Activated CD4-positive, alpha-beta T cell treated with anti-CD3 and anti-CD28 coated beads, Interleukin-2, Interleukin-6, amounts not matched to agents 100 ng/mL and 50 ng/mL, durations not matched to agents 16 hours and 8 hours (primary cell): ENCODE measurements around the gene SQSTM1.
"Not testable (repeated sequence)": the region's sequence is repeated elsewhere in the genome, so short reads cannot be mapped to it uniquely, and the experiment has no call there.

ENCODE experiments used
- DNase-seq: peaks from one replicate; pipeline ENCODE4 v3.0.0-alpha.2; 2020

Gene SQSTM1

GRCh38 chr5:179860301-179860700, 39.6 kb downstream of the SQSTM1 start:
- no peak for DNase-seq

GRCh38 chr5:179862296-179862695, 41.6 kb downstream of the SQSTM1 start:
- no peak for DNase-seq

DNA sequence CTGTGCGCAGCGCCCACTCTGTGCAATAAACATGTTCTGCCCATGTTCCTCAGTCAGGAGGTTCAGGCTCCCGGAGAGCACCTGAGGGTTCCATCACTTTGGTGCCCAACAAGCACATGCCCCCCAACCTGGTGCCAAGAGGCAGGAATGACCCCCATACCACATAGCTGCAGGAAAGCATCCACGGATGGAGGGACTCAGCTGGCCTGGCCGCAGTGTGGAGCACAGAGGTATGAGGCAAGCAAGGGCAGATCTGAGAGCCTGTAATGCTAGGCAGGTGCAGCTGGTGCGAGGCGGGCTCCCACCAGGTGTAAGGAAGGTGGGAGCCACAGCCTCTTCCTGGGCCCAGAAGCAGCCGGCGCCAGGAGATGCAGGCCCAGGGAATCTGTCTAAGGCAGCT, 42.2 kb downstream of the SQSTM1 start:
- DNase-seq: no peak

DNA sequence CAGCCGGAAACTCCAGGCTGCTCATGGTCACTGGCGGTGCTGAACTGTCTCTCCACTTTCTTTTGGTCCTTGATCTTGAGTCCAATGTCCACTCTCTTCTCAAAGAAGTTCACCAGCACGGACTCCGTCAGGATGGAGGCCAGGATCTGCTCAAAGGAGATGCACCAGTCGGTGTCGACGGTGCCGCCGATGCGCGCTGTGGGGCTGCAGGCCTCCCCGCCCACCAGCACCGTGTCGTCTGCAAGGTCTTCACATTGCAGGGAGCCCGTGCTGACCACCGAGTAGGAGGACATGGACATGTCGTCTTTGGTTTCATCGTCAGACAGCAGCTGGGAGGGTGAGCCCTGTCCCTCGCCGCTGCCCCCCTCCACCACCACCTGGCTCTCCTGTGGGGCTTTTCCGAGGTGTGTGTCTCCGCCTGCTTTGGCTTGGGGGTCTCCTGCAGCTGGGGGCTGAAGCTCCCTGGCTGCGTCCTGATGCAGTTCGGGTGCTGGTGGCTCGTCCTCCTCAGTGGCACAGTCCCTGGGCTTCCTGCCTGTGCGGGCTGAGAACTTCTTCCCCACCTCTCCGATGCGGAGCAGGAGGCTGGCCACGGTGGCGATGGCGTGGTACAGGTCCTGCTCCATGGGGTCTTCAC, 42.9 kb downstream of the SQSTM1 start:
- DNase-seq: no peak

- no peak for DNase-seq
Observed at GRCh38 chr5:179864686-179865085, 44.0 kb downstream of the SQSTM1 start.

GRCh38 chr5:179865491-179866240, 45.0 kb downstream of the SQSTM1 start:
- no peak for DNase-seq

GRCh38 chr5:179866241-179867078, 45.8 kb downstream of the SQSTM1 start:
- DNase-seq: peak; percentile 54

DNA sequence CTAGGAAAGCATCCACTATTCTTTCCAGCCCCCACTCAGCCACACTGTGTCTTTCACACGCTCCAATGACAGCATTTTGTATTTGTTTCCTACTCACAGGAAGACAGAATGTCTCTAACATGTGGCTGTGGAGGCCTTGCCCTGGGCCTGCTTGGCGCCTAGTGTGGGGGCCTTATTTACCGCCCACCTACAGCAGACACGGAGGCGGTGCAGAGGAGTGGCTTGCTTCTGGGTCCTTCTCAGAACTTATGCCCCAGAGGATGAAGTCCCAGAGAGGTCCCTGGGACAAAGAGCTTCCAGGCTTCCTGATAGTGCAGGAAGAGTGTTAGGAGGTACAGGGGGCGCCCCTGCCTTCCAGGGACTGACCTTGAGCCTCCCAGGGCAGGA, 46.4 kb downstream of the SQSTM1 start:
- DNase-seq: no peak

- no peak for DNase-seq
Observed at GRCh38 chr5:179867476-179867875, 46.8 kb downstream of the SQSTM1 start.

DNA sequence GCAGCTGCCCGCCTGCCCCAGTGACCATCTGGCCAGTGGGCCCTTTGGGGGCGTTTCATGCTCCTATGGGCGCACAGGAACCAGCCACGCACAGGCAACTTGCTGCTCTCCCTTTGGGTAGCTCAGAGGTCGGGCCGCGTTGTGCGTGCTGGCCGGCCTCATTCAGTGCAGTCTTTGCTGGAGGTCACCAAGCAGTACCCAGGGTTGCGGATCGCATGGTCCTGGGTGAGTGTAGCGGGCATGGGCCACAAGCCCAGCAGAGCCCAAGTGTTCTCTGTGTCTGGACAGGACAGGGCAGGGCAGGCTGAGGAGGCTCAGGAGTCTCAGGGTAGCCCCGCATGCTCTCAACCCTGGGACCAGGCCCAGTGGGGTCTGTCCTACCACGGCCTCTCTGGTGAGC, 47.8 kb downstream of the SQSTM1 start:
- no peak for DNase-seq

GRCh38 chr5:179869101-179869500, 48.4 kb downstream of the SQSTM1 start:
- DNase-seq: no peak

GRCh38 chr5:179869641-179870402, 49.1 kb downstream of the SQSTM1 start:
- no peak for DNase-seq

GRCh38 chr5:179870403-179870903, 49.7 kb downstream of the SQSTM1 start:
- no peak for DNase-seq

- no peak for DNase-seq
Observed at GRCh38 chr5:179870952-179871351, 50.2 kb downstream of the SQSTM1 start.

DNA sequence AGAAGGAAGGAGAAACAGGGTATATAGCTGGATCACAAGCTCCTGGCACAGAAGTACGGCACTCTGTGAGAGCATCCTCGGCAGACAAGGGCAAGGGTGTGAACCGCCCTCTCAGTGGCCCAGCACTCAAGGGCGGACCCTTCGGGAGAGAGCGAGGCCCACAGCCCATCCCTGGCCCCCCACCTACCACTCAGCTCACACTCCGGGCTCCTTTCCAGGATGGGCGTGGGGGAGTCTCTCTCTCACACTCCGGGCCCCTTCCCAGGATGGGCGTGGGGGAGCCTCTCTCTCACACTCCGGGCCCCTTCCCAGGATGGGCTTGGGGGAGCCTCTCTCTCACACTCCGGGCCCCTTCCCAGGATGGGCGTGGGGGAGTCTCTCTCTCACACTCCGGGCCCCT, 50.8 kb downstream of the SQSTM1 start:
- not testable (repeated sequence) for DNase-seq

DNA sequence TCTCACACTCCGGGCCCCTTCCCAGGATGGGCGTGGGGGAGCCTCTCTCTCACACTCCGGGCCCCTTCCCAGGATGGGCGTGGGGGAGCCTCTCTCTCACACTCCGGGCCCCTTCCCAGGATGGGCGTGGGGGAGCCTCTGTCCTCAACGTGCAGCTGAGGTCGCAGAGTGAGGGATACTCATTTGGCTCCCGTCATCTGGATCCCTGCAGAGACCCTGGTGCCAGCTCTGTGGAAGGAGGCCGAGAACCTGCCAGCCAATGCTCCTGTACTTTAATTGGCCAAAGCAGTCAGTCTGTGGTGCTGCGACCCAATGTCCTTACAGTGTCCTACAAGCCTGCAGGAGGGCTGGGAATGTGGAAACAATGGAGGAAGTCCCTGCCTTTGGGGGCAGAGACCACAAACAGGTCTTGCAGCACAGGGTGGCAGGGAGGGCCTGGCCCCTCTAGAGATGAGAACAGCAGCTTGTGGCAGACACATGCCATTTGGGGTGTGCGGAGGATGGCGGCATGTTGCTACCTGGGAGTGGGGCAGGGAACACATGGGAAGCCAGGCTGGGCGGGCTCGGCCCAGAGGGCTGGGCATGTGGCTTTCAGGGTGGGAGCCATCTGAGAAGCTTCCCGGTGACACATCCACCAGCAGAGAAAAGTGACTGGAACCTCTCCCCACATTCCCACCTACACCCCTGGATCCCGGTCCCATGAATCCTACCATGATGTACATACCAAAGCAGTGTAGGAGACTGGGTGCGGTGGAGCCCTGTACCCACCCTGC, 51.5 kb downstream of the SQSTM1 start:
- DNase-seq: no peak

DNA sequence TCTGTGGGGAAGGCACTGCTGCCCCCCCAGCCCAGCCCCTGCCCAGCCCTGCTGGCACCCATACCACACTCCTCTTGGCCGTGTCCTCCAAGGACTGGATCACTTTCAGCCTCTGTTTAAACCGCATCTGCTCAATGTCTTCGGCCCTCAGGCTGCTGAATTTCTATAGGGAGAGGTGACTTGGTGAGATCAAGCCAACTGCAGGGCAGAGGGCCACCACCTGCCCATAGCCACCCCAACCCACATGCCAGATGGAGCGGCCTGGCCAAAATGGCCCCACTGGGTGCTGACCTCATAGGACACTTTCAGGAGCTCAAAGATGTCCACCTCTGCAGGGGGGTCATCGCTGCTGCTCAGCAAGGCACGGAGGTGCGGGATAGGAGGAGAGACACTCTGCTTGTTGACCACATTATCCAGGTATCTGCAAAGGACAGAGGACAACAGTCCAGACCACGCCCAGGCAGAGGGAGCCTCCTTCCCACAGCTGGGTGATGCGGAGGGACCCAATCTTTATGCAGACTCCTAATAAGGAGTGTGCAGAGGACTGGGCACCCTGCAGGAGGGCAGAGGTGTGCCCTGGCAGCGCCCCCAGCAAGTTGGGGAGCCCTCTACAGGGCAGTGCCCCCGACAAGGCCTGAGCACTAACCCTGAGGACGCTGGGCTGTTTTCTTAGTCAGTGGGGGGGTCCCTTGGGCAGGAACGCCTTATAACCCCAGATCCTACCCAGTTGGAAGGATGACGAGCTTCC, 52.3 kb downstream of the SQSTM1 start:
- DNase-seq: no peak

DNA sequence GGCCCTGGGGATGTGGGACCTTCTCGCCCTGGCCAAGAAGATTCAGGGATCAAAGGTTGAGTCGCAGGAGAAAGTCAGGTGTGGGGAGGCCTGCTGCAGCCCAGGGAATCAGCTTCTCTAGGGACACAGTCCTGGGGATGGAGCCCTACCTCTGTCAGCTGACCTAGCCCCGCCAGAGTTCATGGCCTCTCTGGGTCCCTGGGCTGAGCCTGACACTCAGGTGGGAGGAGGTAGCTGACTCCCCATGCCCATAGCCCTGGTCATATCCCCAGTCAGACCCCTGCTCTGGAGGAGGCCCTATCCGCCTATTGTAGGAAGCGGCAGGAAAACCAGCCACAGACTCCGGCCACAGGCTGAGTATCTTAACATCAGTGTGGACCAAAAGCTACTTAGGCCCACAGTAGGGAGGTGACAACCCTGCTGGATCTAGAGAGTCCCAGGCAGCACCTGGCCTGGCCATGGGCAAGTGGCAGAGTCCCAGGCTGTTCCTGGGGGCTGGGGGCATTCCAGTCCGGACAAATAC, 52.9 kb downstream of the SQSTM1 start:
- no peak for DNase-seq

DNA sequence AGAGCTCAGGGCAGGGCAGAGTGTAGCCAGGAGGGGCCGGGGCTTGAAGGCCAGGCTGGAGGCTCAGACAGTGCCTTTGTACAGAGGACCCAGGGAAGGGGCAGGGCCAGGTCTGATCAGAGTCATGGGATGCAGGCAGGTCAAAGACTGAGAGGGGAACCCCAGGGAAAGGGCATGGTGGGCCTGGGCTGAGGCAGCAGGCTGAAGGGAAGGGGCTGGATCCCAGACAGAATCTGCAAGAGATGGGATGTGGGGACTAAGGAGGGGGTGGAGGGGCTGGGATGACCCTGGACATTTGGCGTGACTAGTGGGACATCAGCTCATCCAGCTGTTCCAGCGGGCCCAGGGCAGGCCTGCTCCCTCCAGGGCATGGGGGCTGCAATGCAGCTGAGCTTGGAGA, 53.4 kb downstream of the SQSTM1 start:
- no peak for DNase-seq

GRCh38 chr5:179874536-179875292, 54.0 kb downstream of the SQSTM1 start:
- no peak for DNase-seq
